ENCODE measurements around the gene ECE2.

- TF ChIP-seq POLR2AphosphoS5 (IDR thresholded peaks at IDR 0.05; ENCODE audit: low read depth, low read length) (no peak; the same call in 1 of the 2 replicates), CTCF (IDR thresholded peaks at IDR 0.05) (no peak)
Measured at GRCh38 chr3:184315871-184316661, 40.2 kb downstream of the ECE2 start.
